Activated CD8-positive, alpha-beta memory T cell treated with anti-CD3 and anti-CD28 coated beads for 36 hours (primary cell): ENCODE results near the gene KRT222. TPM values are rescaled to one million over a fixed set of nuclear protein-coding genes. Genes with fewer than 3 reads are reported as not detected.

Experiments used
- CTCF ChIA-PET: fragments of 350-600 bp; sonication (Branson Sonifier 250); formaldehyde crosslinking; loops from one replicate; lab custom pipeline; 2021; ENCODE audit warnings: antibody characterized with exemption; lab: Charles Lee
- POLR2A ChIA-PET: fragments of 350-600 bp; sonication (Branson Sonifier 250); formaldehyde crosslinking; loops from one replicate; lab custom pipeline; 2021; ENCODE audit warnings: antibody characterized with exemption; lab: Charles Lee
- total RNA-seq, 2 experiments: library from RNA; stranded (reverse); gene quantifications; one replicate each; pipeline ENCODE4 v1.2.3, GENCODE V29; 2021

KRT222 gene
- total RNA-seq, 2 experiments from 2014 or later, result not detected

DNA sequence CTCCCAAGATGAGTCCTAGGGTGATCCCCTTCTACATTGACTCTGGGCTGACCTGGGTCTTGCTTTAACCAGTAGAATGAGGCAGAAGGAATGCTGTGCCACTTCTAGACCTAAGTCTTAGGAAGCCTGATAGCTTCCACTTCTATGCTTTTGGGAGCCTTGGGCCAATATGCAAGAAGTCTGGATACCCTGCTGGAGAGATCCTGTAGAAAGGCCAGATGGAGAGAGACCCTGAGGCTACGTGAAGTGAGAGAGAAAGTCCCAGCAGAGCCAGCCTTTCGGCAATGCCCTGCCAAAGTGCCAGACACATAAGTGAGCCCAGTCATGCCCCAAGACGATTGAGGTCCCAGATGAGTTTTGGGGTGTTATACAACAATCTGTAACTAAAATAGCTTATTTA is 1.7 kb downstream of the KRT222 start:
- POLR2A ChIA-PET, result no interaction called here
- CTCF ChIA-PET, result interaction anchor here (1.4 kb wide), 1 partner anchor 43 kb away, joined by 3 read pairs; no protein-coding TSS in a partner anchor

GRCh38 chr17:40659911-40660310 is 5.1 kb downstream of the KRT222 start:
- CTCF ChIA-PET, result interaction anchor here (0.7 kb wide), 3 partner anchors 26 to 162 kb away, joined by 3 to 5 read pairs (median 3); no protein-coding TSS in a partner anchor
- POLR2A ChIA-PET, result no interaction called here

- ChIA-PET CTCF (interaction anchor here (1.0 kb wide), 1 partner anchor 79 kb away, joined by 3 read pairs; no protein-coding TSS in a partner anchor), POLR2A (no interaction called here)
These were observed 6.6 kb downstream of the KRT222 start for GRCh38 chr17:40658396-40658795.

DNA sequence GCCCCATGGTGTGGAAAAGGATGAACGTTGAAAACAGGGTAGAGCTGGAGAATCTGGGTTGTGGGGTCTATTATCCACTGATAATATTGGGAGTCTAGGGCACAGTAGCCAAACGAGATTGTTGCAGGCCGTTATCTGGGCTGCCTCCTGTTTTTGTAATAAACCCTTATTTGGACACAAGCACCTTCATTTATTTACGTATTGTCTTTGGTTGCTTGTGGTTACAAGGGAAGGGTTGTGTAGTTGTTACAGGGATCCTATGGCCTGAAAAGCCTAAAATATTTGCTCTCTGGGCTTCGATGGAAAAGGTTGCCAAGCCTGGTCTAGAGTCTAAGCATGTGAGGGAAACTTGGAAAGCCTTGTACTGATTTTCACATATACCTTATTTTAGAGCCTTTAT is 13.0 kb downstream of the KRT222 start:
- POLR2A ChIA-PET, result no interaction called here

GRCh38 chr17:40648384-40648968 is 16.5 kb downstream of the KRT222 start:
- ChIA-PET CTCF (no interaction called here), POLR2A (interaction anchor here (0.5 to 2.4 kb wide), 4 partner anchors 19 to 1040 kb away, joined by 3 to 15 read pairs (median 7); partner anchors contain the start of gene EIF1)

More for the DNA sequence above, 13.0 kb downstream of the KRT222 start:
- CTCF ChIA-PET, result no interaction called here

- POLR2A ChIA-PET, result interaction anchor here (0.7 to 2.4 kb wide), 4 partner anchors 20 to 1041 kb away, joined by 3 to 15 read pairs (median 6); partner anchors contain the start of gene EIF1
These were observed 17.2 kb downstream of the KRT222 start, which contains the start of gene SMARCE1 for GRCh38 chr17:40647624-40648383. SMARCE1 (minus strand) TSS chr17:40647818; CDS start chr17:40645802, 2,016 bp downstream.

GRCh38 chr17:40646791-40647623 is 18.0 kb downstream of the KRT222 start:
- POLR2A ChIA-PET, result interaction anchor here (0.9 to 2.4 kb wide), 3 partner anchors 14 to 1042 kb away, joined by 6 to 15 read pairs (median 7); partner anchors contain the start of gene EIF1
- CTCF ChIA-PET, result interaction anchor here (0.6 to 2.3 kb wide), 6 partner anchors 17 to 109 kb away, joined by 3 to 7 read pairs (median 3); no protein-coding TSS in a partner anchor

More at GRCh38 chr17:40647624-40648383, 17.2 kb downstream of the KRT222 start, which contains the start of gene SMARCE1:
- CTCF ChIA-PET, result interaction anchor here (0.6 to 2.3 kb wide), 3 partner anchors 18 to 250 kb away, joined by 3 to 7 read pairs (median 4); no protein-coding TSS in a partner anchor

DNA sequence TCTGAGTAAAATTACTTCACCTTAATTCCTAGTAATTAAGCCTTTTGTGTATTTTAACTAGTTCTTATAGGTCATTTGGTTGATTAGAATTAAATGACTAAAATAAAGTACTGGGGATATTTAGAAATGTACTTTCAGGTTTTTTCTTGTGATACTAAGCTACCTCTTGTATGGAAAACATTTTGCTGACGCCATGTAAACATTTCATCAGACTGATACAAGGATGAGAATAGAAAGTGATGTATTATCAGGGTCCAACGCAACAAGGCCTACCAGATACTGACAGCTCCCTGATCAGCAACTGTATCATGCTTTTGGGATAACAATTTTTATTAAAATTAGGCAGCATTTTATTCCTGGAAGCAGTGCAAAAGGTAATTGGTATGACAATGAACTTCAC is 19.0 kb downstream of the KRT222 start:
- POLR2A ChIA-PET, result no interaction called here
- CTCF ChIA-PET, result interaction anchor here (0.7 to 2.3 kb wide), 6 partner anchors 16 to 1002 kb away, joined by 3 to 7 read pairs (median 3); no protein-coding TSS in a partner anchor

DNA sequence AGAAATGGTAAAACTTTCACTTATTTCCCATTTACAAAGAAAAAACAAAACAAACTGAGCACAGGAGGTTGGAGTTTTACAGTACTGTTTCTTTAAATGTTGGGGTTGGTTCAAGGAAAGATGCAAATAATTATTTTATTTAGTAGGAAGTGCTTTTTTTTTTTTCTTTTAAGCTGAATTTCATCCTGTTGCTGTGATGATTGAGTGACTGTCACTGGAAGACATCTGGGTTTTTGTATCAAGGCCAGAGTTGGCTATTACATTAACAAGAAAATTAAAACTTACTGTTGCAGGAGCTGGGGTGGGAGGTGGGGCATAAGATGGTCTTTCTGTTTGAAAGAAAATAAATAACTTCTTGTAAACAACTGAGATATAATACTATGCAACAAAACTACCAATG is 19.7 kb downstream of the KRT222 start:
- POLR2A ChIA-PET, result no interaction called here
- CTCF ChIA-PET, result interaction anchor here (0.7 kb wide), 1 partner anchor 1003 kb away, joined by 3 read pairs; no protein-coding TSS in a partner anchor

DNA sequence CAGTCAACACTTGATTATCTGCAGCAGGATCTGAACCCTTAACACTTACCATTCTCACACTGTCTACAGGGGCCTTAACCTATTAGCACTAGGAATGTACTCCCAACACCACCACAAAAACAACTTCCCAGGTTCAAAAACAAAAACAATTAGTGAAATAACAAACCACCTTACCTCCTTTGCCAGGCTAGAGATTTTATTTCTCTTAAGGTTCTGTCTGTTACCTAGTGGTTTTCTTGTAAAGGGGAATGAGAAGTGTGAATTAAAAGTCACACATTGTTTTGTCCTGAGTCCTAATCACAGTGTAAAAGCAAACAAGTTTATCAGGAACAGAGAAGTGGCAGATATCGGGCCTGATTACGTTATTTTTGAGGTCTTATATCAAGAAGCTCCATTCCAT is 27.0 kb downstream of the KRT222 start:
- CTCF ChIA-PET, result no interaction called here
- POLR2A ChIA-PET, result no interaction called here

DNA sequence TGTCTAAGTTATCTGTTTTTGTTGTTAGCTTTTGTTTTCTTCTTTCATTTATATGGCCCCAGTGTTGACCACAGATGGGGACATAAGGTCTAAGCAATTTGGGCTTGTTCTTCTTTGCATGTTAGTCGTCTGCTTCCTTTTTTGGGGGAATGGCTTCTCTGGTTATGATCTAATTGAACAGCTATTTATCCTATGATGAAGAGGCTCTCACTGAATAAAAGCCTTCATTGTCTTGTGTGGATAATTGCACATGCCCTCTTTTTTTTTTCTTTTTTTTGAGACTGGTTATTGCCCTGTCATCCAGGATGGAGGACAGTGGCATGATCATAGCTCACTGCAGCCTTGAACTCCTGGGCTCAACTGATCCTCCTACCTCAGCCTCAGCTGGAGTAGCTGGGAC is 31.1 kb downstream of the KRT222 start:
- ChIA-PET POLR2A (interaction anchor here (1.1 kb wide), 1 partner anchor 13 kb away, joined by 6 read pairs; no protein-coding TSS in a partner anchor), CTCF (interaction anchor here (0.6 to 2.1 kb wide), 2 partner anchors 26 to 74 kb away, joined by 3 to 5 read pairs; no protein-coding TSS in a partner anchor)

DNA sequence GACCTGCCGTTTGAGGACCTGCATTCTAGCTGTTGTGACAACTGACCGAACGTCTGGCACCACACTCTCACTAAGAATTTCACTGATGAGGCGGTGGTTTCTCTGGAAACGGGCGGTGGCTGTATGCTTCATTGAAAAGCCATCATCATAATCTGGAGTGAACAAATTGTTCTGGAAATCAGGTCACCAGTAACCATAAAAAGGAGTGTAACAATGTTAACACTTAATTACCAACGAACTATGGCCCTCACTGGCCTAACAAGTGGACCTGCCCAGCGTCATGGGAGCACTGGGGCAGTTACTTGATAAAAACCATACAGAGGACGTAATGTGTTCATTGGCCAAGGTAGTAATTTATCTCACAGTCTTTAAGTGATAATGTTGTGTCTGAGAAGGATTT is 32.8 kb downstream of the KRT222 start:
- ChIA-PET POLR2A (interaction anchor here (0.6 kb wide), 1 partner anchor 25 kb away, joined by 5 read pairs; no protein-coding TSS in a partner anchor), CTCF (interaction anchor here (2.1 kb wide), 1 partner anchor 72 kb away, joined by 5 read pairs; no protein-coding TSS in a partner anchor)

DNA sequence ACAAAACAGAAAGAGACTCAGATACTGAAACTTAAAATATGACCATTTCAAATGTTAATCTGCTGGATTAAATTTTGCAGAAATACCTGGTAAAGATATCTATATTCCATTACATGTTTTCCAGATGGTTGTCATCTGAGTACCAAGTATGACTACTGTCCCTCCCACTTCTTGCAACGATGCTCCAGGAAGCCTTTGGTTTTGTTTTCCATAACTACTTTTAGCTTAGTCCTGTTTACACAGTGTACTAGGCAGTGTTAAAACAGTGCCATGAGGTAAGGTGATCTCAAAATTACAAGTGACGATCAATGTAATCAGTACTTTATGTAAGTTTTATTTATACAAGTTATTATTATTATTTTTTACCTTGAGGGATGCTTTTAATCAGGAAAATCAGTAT is 35.1 kb downstream of the KRT222 start:
- ChIA-PET CTCF (interaction anchor here (0.7 to 1.9 kb wide), 3 partner anchors 17 to 1019 kb away, joined by 3 to 7 read pairs (median 5); partner anchors contain the start of gene SMARCE1), POLR2A (interaction anchor here (0.9 kb wide), 1 partner anchor 66 kb away, joined by 3 read pairs; no protein-coding TSS in a partner anchor)

GRCh38 chr17:40625311-40625710 is 39.7 kb downstream of the KRT222 start:
- ChIA-PET CTCF (interaction anchor here (1.2 to 1.5 kb wide), 2 partner anchors 12 to 1038 kb away, joined by 3 to 4 read pairs; no protein-coding TSS in a partner anchor), POLR2A (no interaction called here)

- CTCF ChIA-PET, result no interaction called here
- POLR2A ChIA-PET, result no interaction called here
These were observed 41.4 kb downstream of the KRT222 start for GRCh38 chr17:40623419-40624210.

GRCh38 chr17:40622509-40622928 is 42.5 kb downstream of the KRT222 start:
- ChIA-PET POLR2A (interaction anchor here (1.1 kb wide), 1 partner anchor 59 kb away, joined by 4 read pairs; no protein-coding TSS in a partner anchor), CTCF (interaction anchor here (1.0 to 1.2 kb wide), 2 partner anchors 24 to 61 kb away, joined by 3 read pairs; no protein-coding TSS in a partner anchor)

- POLR2A ChIA-PET, result no interaction called here
- CTCF ChIA-PET, result interaction anchor here (1.2 kb wide), 1 partner anchor 60 kb away, joined by 3 read pairs; no protein-coding TSS in a partner anchor
These were observed 43.4 kb downstream of the KRT222 start for GRCh38 chr17:40621578-40621977.
